IMR-90 (cell line): Measurements from ENCODE around the gene KRTAP5-1. TPM values are rescaled to one million over a fixed set of nuclear protein-coding genes. Genes with fewer than 3 reads are reported as not detected.
"Not testable (repeated sequence)": the region's sequence is repeated elsewhere in the genome, so short reads cannot be mapped to it uniquely, and the experiment has no call there.

Experiments
- ATAC-seq: fragments of 200-7000 bp; cut with Tn5 transposase; 2 replicates; pipeline ENCODE4 v1.9.1; 2020; ENCODE audit warnings: low read depth, mild to moderate bottlenecking, moderate library complexity
- BruUV-seq: library from RNA; stranded (reverse); fragments of 400-500 nt; replicated peaks from 2 replicates; lab custom pipeline; 2021; lab: Mats Ljungman, UMichigan
- CTCF ChIA-PET: fragments of 300-600 bp; formaldehyde crosslinking; extraction: SDS; loops from one replicate; lab custom pipeline; 2021; ENCODE audit warnings: antibody characterized with exemption; lab: Yijun Ruan, JAX
- POLR2A ChIA-PET: fragments of 300-600 bp; sonication (Branson Sonifier 250); formaldehyde crosslinking; loops from one replicate; lab custom pipeline; 2022; ENCODE audit warnings: antibody characterized with exemption; ENCODE audit not compliant: unreplicated experiment; lab: Charles Lee
- DNase-seq: peaks from one replicate; pipeline ENCODE4 v3.0.0; 2013
- H2AFZ ChIP-seq: replicated peaks from 2 replicates; pipeline ENCODE3; 2013; ENCODE audit warnings: low read length, mild to moderate bottlenecking; ENCODE audit not compliant: poor library complexity
- H2AK5ac ChIP-seq: 2 replicates; pipeline ENCODE4 v1.6.1; 2013; ENCODE audit warnings: low read depth, low read length, inconsistent platforms
- H2AK9ac ChIP-seq: replicated peaks from 2 replicates; pipeline ENCODE3; 2013; ENCODE audit warnings: mild to moderate bottlenecking, low read depth, low read length, moderate library complexity; ENCODE audit not compliant: poor library complexity
- H2BK120ac ChIP-seq: 2 replicates; pipeline ENCODE4 v1.6.1; 2013; ENCODE audit warnings: low read depth, low read length, inconsistent platforms
- H2BK15ac ChIP-seq: 3 replicates; pipeline ENCODE4 v1.6.1; 2013; ENCODE audit warnings: low read depth, low read length, inconsistent platforms
- H2BK20ac ChIP-seq: 2 replicates; pipeline ENCODE4 v1.6.1; 2013; ENCODE audit warnings: low read depth, mild to moderate bottlenecking, inconsistent platforms, low read length, moderate library complexity
- H2BK5ac ChIP-seq: 2 replicates; pipeline ENCODE4 v1.6.1; 2013; ENCODE audit warnings: mild to moderate bottlenecking, low read depth, low read length, inconsistent platforms; ENCODE audit not compliant: poor library complexity, severe bottlenecking
- H3K14ac ChIP-seq: replicated peaks from 2 replicates; pipeline ENCODE4 v1.6.1; 2013; ENCODE audit warnings: low read depth, low read length, inconsistent platforms
- H3K18ac ChIP-seq: 2 replicates; pipeline ENCODE4 v1.6.1; 2013; ENCODE audit warnings: low read depth, low read length, control low read depth
- H3K23ac ChIP-seq: 2 replicates; pipeline ENCODE4 v1.6.1; 2013; ENCODE audit warnings: low read depth, low read length, inconsistent platforms
- H3K27ac ChIP-seq: 2 replicates; pipeline ENCODE4 v1.5.1; 2013; ENCODE audit warnings: mild to moderate bottlenecking, control low read depth, low read length; ENCODE audit not compliant: insufficient read depth
- H3K27me3 ChIP-seq: 2 replicates; pipeline ENCODE4 v1.6.1; 2013; ENCODE audit warnings: low read length; ENCODE audit not compliant: control insufficient read depth, insufficient read depth
- H3K36me3 ChIP-seq: 2 replicates; pipeline ENCODE4 v1.6.1; 2013; ENCODE audit warnings: low read length, mixed read lengths; ENCODE audit not compliant: control insufficient read depth, insufficient read depth
- H3K4ac ChIP-seq: 2 replicates; pipeline ENCODE4 v1.6.1; 2013; ENCODE audit warnings: low read depth, low read length, inconsistent platforms
- H3K4me1 ChIP-seq: 2 replicates; pipeline ENCODE4 v1.6.1; 2013; ENCODE audit warnings: low read length, mixed read lengths; ENCODE audit not compliant: control insufficient read depth, insufficient read depth
- H3K4me2 ChIP-seq: 2 replicates; pipeline ENCODE4 v1.6.1; 2013; ENCODE audit warnings: low read depth, mild to moderate bottlenecking, control low read depth, low read length, moderate library complexity
- H3K4me3 ChIP-seq: 2 replicates; pipeline ENCODE4 v1.5.1; 2013; ENCODE audit warnings: low read depth, mild to moderate bottlenecking, control low read depth, low read length, moderate library complexity; ENCODE audit not compliant: insufficient read depth
- H3K56ac ChIP-seq: 2 replicates; pipeline ENCODE4 v1.6.1; 2013; ENCODE audit warnings: low read length, inconsistent platforms; ENCODE audit not compliant: insufficient read depth; ENCODE audit errors: extremely low read depth
- H3K79me1 ChIP-seq, 2 experiments: 2 replicates each; pipeline ENCODE4 v1.6.1; 2013; ENCODE audit warnings: low read length in 2 of 2, inconsistent platforms in 1 of 2, low read depth in 1 of 2
- H3K9ac ChIP-seq: 2 replicates; pipeline ENCODE4 v1.6.1; 2013; ENCODE audit warnings: low read depth, low read length, control low read depth
- H3K9me1 ChIP-seq: 2 replicates; pipeline ENCODE4 v1.6.1; 2013; ENCODE audit warnings: low read length, inconsistent platforms; ENCODE audit not compliant: insufficient read depth
- H3K9me3 ChIP-seq: 2 replicates; pipeline ENCODE4 v1.6.1; 2013; ENCODE audit warnings: low read length; ENCODE audit not compliant: control insufficient read depth, insufficient read depth
- H4K20me1 ChIP-seq: 2 replicates; pipeline ENCODE4 v1.6.1; 2013; ENCODE audit warnings: low read length, inconsistent platforms; ENCODE audit not compliant: insufficient read depth
- H4K5ac ChIP-seq: 2 replicates; pipeline ENCODE4 v1.6.1; 2013; ENCODE audit warnings: mild to moderate bottlenecking, low read depth, low read length, control low read depth
- H4K8ac ChIP-seq, 2 experiments: 2 replicates each; pipeline ENCODE4 v1.6.1; 2013; ENCODE audit warnings: low read depth in 2 of 2, low read length in 2 of 2, control low read depth in 1 of 2, inconsistent platforms in 1 of 2
- H4K91ac ChIP-seq: 2 replicates; pipeline ENCODE4 v1.6.1; 2013; ENCODE audit warnings: low read depth, low read length, inconsistent platforms; ENCODE audit not compliant: insufficient read depth
- CEBPB ChIP-seq: IDR thresholded peaks from 2 replicates; pipeline ENCODE4 v1.6.1; 2012; ENCODE audit warnings: low read depth, low read length, improper control_type of control experiment
- CHD1 ChIP-seq: IDR thresholded peaks from 2 replicates; pipeline ENCODE4 v1.6.1; 2012; ENCODE audit warnings: low read depth, low read length, improper control_type of control experiment
- MAFK ChIP-seq: IDR thresholded peaks from 2 replicates; pipeline ENCODE4 v1.6.1; 2012; ENCODE audit warnings: low read depth, low read length, improper control_type of control experiment
- WGBS, 2 experiments: methylation state at CpG; one replicate each; pipeline versions ENCODE4 v1.1.5 to v1.1.7; 2013; ENCODE audit warnings: missing lambda C conversion rate in 2 of 2; ENCODE audit not compliant: insufficient read length in 1 of 2; ENCODE audit errors: extremely low coverage in 2 of 2; 5-methylcytosine and 5-hydroxymethylcytosine counted together
- dilution Hi-C: fragments of 300-500 bp; cut with HindIII; formaldehyde crosslinking; loops from one replicate; pipeline ENCODE4 v1.14.3; 2018; ENCODE audit warnings: low sequenced_read_pairs; ENCODE audit not compliant: unreplicated experiment
- in situ Hi-C: fragments of 300-500 bp; cut with MboI; formaldehyde crosslinking; loops from 3 replicates; pipeline ENCODE4 v1.14.3; 2019; ENCODE audit warnings: low sequenced_read_pairs, inconsistent platforms, mixed read lengths
- intact Hi-C: fragments of 100-400 bp; cut with micrococcal nuclease; formaldehyde crosslinking; loops from 2 replicates; pipeline ENCODE4 v1.10.0; 2022
- polyA plus RNA-seq, 3 experiments: library from polyadenylated mRNA; depleted of rRNA; stranded (reverse); fragments of >200 nt; gene quantifications; 2 replicates each; pipeline ENCODE4 v1.2.3, GENCODE V29; 2012; ENCODE audit warnings: low replicate concordance in 1 of 3
- total RNA-seq: library from RNA; depleted of rRNA; stranded (reverse); fragments of >200 nt; gene quantifications from 2 replicates; pipeline ENCODE4 v1.2.3, GENCODE V29; 2012
- TF ChIP-seq, protein P1 (sequence below): fragments of 150-350 bp; IDR thresholded peaks from 2 replicates; pipeline ENCODE4 v1.6.1; 2017; ENCODE audit warnings: mild to moderate bottlenecking, antibody characterized with exemption, low read length, low read depth
- TF ChIP-seq, protein P2 (sequence below): fragments of 150-350 bp; IDR thresholded peaks from 2 replicates; pipeline ENCODE4 v1.6.1; 2016; ENCODE audit warnings: low read depth, mild to moderate bottlenecking, low read length, moderate library complexity, borderline replicate concordance

Gene KRTAP5-1
- total and polyA plus RNA-seq, 2 of the 4 experiments (the other 2 are of a cell fraction): not detected

DNA sequence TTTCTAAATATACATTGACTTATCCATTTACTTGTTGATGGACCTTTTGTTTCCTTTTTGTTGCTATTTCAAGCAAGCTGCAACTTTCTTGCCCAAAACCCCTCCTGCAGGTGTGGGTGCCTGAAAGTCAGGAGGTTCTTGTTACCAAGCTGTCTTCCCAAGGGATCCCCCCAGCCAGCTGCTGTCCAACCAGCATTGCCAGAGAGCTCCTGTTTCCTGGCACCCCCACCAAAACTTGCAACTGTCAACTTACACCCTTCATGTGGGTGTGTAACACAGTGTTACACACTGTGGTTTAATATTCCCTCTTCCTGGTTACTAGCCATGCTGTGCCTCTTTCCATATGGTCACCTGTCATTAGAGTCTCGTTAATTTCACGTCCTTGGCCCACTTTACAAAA is 1.6 kb upstream of the KRTAP5-1 start:
- H3K27ac ChIP-seq: no peak overlapping the region
- H3K23ac ChIP-seq: no peak overlapping the region
- no peak overlapping the region for H2BK5ac ChIP-seq
- DNase-seq (no peak), ATAC-seq (no peak)
- no peaks in the 10 kb centered on the region for H3K36me3 ChIP-seq
- no peak overlapping the region for H2BK15ac ChIP-seq
- H3K4me3 ChIP-seq: no peak overlapping the region
- intact Hi-C loops: no loop called here
- dilution Hi-C loops: no loop called here
- no peak overlapping the region for H2BK20ac ChIP-seq
- H2AK5ac ChIP-seq: no peak overlapping the region
- POLR2A ChIA-PET: no interaction called here
- no peaks in the 10 kb centered on the region for H3K9me3 ChIP-seq
- CTCF ChIA-PET: no interaction called here
- TF ChIP-seq CHD1: no peak
- TF ChIP-seq MAFK: no peak
- TF ChIP-seq CEBPB: no peak
- TF ChIP-seq, protein P1, sequence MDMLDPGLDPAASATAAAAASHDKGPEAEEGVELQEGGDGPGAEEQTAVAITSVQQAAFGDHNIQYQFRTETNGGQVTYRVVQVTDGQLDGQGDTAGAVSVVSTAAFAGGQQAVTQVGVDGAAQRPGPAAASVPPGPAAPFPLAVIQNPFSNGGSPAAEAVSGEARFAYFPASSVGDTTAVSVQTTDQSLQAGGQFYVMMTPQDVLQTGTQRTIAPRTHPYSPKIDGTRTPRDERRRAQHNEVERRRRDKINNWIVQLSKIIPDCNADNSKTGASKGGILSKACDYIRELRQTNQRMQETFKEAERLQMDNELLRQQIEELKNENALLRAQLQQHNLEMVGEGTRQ: no peak
- TF ChIP-seq, protein P2, sequence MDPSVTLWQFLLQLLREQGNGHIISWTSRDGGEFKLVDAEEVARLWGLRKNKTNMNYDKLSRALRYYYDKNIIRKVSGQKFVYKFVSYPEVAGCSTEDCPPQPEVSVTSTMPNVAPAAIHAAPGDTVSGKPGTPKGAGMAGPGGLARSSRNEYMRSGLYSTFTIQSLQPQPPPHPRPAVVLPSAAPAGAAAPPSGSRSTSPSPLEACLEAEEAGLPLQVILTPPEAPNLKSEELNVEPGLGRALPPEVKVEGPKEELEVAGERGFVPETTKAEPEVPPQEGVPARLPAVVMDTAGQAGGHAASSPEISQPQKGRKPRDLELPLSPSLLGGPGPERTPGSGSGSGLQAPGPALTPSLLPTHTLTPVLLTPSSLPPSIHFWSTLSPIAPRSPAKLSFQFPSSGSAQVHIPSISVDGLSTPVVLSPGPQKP: no peak
- H3K4ac ChIP-seq: no peak overlapping the region
- no peaks in the 10 kb centered on the region for H3K4me1 ChIP-seq
- H3K14ac ChIP-seq: no peak overlapping the region
- H2BK120ac ChIP-seq: no peak overlapping the region
- no peaks in the 10 kb centered on the region for H3K79me1 ChIP-seq
- H2AFZ ChIP-seq: peak overlapping the region; percentile 5
- no peak overlapping the region for H4K8ac ChIP-seq
- H3K18ac ChIP-seq: no peak overlapping the region
- no peak overlapping the region for H3K9ac ChIP-seq
- peaks cover 36% of the 10 kb centered on the region for H3K27me3 ChIP-seq
- in situ Hi-C loops: no loop called here
- no peak overlapping the region for H4K91ac ChIP-seq
- no peaks in the 10 kb centered on the region for H4K20me1 ChIP-seq
- no CpG with 5 or more reads among the region's 2 CpGs for WGBS, 2 experiments
- H3K4me2 ChIP-seq: no peak overlapping the region
- no peak overlapping the region for H4K5ac ChIP-seq
- no peak overlapping the region for H2AK9ac ChIP-seq
- no peak overlapping the region for H3K56ac ChIP-seq
- no TSS peak for BruUV-seq
- no peaks in the 10 kb centered on the region for H3K9me1 ChIP-seq

DNA sequence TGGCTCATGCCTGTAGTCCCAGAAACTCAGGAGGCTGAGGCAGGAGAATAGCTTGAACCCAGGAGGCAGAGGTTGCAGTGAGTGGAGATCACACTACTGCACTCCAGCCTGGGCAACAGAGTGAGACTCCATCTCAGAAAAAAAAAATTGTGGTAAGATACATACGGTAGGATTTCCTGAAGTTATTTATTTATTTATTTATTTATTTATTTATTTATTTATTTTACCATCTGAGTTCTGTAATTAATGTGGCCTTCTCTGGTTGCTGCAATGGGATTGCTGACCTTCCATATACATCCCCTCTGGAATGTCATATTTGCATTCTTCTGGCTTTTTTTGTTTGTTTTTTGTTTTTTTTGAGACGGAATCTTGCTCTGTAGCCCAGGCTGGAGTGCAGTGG is 2.2 kb downstream of the KRTAP5-1 start:
- H2AK9ac ChIP-seq, DNase-seq, H2AFZ ChIP-seq, ATAC-seq, H4K20me1 ChIP-seq, H3K9ac ChIP-seq, H3K56ac ChIP-seq, in situ Hi-C loops, H3K14ac ChIP-seq, BruUV-seq, H3K4me1 ChIP-seq, H3K4me2 ChIP-seq, H2BK120ac ChIP-seq, H3K36me3 ChIP-seq, H2BK15ac ChIP-seq, intact Hi-C loops, H2BK5ac ChIP-seq, H3K79me1 ChIP-seq, CTCF ChIA-PET, H3K23ac ChIP-seq, H3K27ac ChIP-seq, dilution Hi-C loops, H3K9me1 ChIP-seq, H4K8ac ChIP-seq, H2BK20ac ChIP-seq, H3K4me3 ChIP-seq, H3K4ac ChIP-seq, H3K9me3 ChIP-seq, H3K18ac ChIP-seq, H4K5ac ChIP-seq, H2AK5ac ChIP-seq, H4K91ac ChIP-seq: not testable (repeated sequence)
- no CpG with 5 or more reads among the region's 2 CpGs for WGBS, 2 experiments
- POLR2A ChIA-PET: interaction anchor here (0.6 kb wide), 1 partner anchor 723 kb away, joined by 3 read pairs; no protein-coding TSS in a partner anchor
- H3K27me3 ChIP-seq: peaks cover 28% of the 10 kb centered on the region
